ENCODE measurements around the gene FGF7. TPM values are rescaled to one million over a fixed set of nuclear protein-coding genes. Genes with fewer than 3 reads are reported as not detected.

Gene FGF7
- total and polyA plus RNA-seq, 2 experiments from 2014 or later, result 0.03 to 0.08 TPM

DNA sequence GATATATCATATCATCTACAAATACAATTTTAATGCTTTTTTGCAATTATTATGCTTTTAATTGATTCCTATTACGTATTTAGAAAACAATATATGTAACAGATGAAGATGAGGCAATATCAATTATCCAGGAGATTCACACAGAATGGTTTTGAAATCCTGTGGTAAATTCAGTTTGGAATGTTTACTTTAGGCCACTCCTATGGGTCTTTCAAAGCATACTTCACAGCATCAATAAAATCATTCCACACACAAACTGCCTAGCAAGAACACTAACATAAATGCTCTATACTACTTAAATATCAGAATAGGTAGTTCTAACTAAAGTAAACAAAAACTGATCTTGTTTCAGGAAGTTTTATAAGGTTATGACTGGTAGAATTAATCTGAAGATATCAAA lies 107.0 kb downstream of the FGF7 start:
- Histone ChIP-seq H3K79me2 (replicated peaks; ENCODE audit: insufficient read depth) (no peaks in the 10 kb centered on the region), H3K36me3 (ENCODE audit: insufficient read depth) (no peaks in the 10 kb centered on the region), H3K4me2 (no peak overlapping the region), H3K27ac (ENCODE audit: low read depth) (no peak overlapping the region), H3F3A (replicated peaks; ENCODE audit: low read depth) (no peaks in the 10 kb centered on the region), H2AFZ (no peak overlapping the region), H4K20me1 (replicated peaks; ENCODE audit: insufficient read depth) (no peaks in the 10 kb centered on the region), H3K4me3 (no peak overlapping the region), H3K9me2 (ENCODE audit: insufficient read depth) (no peaks in the 10 kb centered on the region), H3K4me1 (ENCODE audit: insufficient read depth) (no peaks in the 10 kb centered on the region), H3K27me3 (ENCODE audit: insufficient read depth) (no peaks in the 10 kb centered on the region)
- ATAC-seq, result no peak
- TF ChIP-seq ZNF114 (CRISPR knock-in tag; IDR thresholded peaks at IDR 0.05) (no peak), POLR2AphosphoS5 (IDR thresholded peaks at IDR 0.05; ENCODE audit: low read depth) (no peak)
- Mint-ChIP-seq H3K9me3 (no peaks in the 10 kb centered on the region; the same call in 2 of the 3 replicates), H3K4me1 (no peaks in the 10 kb centered on the region), H3K27ac (no peak overlapping the region), H3K4me3 (no peak overlapping the region), H3K27me3 (ENCODE audit: insufficient read depth, low read depth, poor library complexity) (no peaks in the 10 kb centered on the region), H3K36me3 (ENCODE audit: low read depth) (no peaks in the 10 kb centered on the region)
- DNase-seq (ENCODE audit: low spot score), result no peak

Other genes with a start within 250 kb of the FGF7 start
- gene FAM227B, start 197.6 kb downstream of the FGF7 start, total RNA-seq (2014; rRNA removed; shearing (Covaris generic)), result 2.6 and 10.1 TPM in 2 replicates
- gene FAM227B, start 197.6 kb downstream of the FGF7 start, polyA plus RNA-seq (2016; fragmentation: Nextera tagmentation; extraction: Ambion mirVana), result 10.0 and 10.2 TPM in 2 replicates
- 28.4 and 28.6 TPM in 2 replicates for gene DTWD1, start 197.8 kb downstream of the FGF7 start, total RNA-seq (2014; rRNA removed; shearing (Covaris generic))
- gene DTWD1, start 197.8 kb downstream of the FGF7 start, polyA plus RNA-seq (2016; fragmentation: Nextera tagmentation; extraction: Ambion mirVana), result 34.3 and 45.2 TPM in 2 replicates